Measurements from ENCODE around the gene GNLY. TPM values are rescaled to one million over a fixed set of nuclear protein-coding genes. Genes with fewer than 3 reads are reported as not detected.

GNLY gene
- total RNA-seq, 1 donor = not detected

- no peak for TF ChIP-seq CTCF (IDR thresholded peaks at IDR 0.05; ENCODE audit: insufficient read depth, low read length)
- no peak for DNase-seq (ENCODE audit: low read depth)
These were observed 28.8 kb upstream of the GNLY start for GRCh38 chr2:85665264-85665937.

GRCh38 chr2:85666016-85666415 is 28.1 kb upstream of the GNLY start:
- DNase-seq (ENCODE audit: low read depth) = no peak
- H3K4me3 ChIP-seq (ENCODE audit: low read depth, low read length) = no peak overlapping the region
- no peak for TF ChIP-seq CTCF (IDR thresholded peaks at IDR 0.05; ENCODE audit: insufficient read depth, low read length)

More at GRCh38 chr2:85665264-85665937, 28.8 kb upstream of the GNLY start:
- H3K4me3 ChIP-seq (ENCODE audit: low read depth, low read length) = no peak overlapping the region

GRCh38 chr2:85666435-85667316 is 27.5 kb upstream of the GNLY start:
- H3K4me3 ChIP-seq (ENCODE audit: low read depth, low read length) = no peak overlapping the region
- DNase-seq (ENCODE audit: low read depth) = no peak
- TF ChIP-seq CTCF (IDR thresholded peaks at IDR 0.05; ENCODE audit: insufficient read depth, low read length) = no peak

GRCh38 chr2:85667561-85668008 is 26.6 kb upstream of the GNLY start:
- H3K4me3 ChIP-seq (ENCODE audit: low read depth, low read length) = no peak overlapping the region
- no peak for TF ChIP-seq CTCF (IDR thresholded peaks at IDR 0.05; ENCODE audit: insufficient read depth, low read length)
- DNase-seq (ENCODE audit: low read depth) = no peak

- no peak within 1 kb of the TSS for H3K4me3 ChIP-seq (ENCODE audit: low read depth, low read length)
- peak; percentile 52 for DNase-seq (ENCODE audit: low read depth)
- TF ChIP-seq CTCF (IDR thresholded peaks at IDR 0.05; ENCODE audit: insufficient read depth, low read length) = no peak
These were observed 25.9 kb upstream of the GNLY start, which contains the start of gene SFTPB for GRCh38 chr2:85668009-85668856. TSS of gene SFTPB (minus strand) at chr2:85668199. CDS start at chr2:85668183, 16 bp downstream.

- no peak for DNase-seq (ENCODE audit: low read depth)
- H3K4me3 ChIP-seq (ENCODE audit: low read depth, low read length) = no peak overlapping the region
- TF ChIP-seq CTCF (IDR thresholded peaks at IDR 0.05; ENCODE audit: insufficient read depth, low read length) = no peak
These were observed 25.4 kb upstream of the GNLY start for GRCh38 chr2:85668857-85669142.
